Measurements from ENCODE around the gene MMP24. TPM values are rescaled to one million over a fixed set of nuclear protein-coding genes. Genes with fewer than 3 reads are reported as not detected.

MMP24 gene
- total and polyA plus RNA-seq, 2 experiments from 2014 or later, result 2.0 to 27.3 TPM

GRCh38 chr20:35291654-35292503 lies 65.4 kb downstream of the MMP24 start, which contains the start of gene FAM83C (continued):
- TF ChIP-seq ZNF462 (CRISPR knock-in tag; IDR thresholded peaks at IDR 0.05) (no peak), NANOG (IDR thresholded peaks at IDR 0.05; ENCODE audit: borderline replicate concordance) (no peak), ETS1 (IDR thresholded peaks at IDR 0.05) (no peak)
- TF ChIP-seq, protein P1, sequence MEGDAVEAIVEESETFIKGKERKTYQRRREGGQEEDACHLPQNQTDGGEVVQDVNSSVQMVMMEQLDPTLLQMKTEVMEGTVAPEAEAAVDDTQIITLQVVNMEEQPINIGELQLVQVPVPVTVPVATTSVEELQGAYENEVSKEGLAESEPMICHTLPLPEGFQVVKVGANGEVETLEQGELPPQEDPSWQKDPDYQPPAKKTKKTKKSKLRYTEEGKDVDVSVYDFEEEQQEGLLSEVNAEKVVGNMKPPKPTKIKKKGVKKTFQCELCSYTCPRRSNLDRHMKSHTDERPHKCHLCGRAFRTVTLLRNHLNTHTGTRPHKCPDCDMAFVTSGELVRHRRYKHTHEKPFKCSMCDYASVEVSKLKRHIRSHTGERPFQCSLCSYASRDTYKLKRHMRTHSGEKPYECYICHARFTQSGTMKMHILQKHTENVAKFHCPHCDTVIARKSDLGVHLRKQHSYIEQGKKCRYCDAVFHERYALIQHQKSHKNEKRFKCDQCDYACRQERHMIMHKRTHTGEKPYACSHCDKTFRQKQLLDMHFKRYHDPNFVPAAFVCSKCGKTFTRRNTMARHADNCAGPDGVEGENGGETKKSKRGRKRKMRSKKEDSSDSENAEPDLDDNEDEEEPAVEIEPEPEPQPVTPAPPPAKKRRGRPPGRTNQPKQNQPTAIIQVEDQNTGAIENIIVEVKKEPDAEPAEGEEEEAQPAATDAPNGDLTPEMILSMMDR (conservative IDR thresholded peaks at IDR 0.05; ENCODE audit: low read depth in 2 of 2), result no peak

All from GM23338 (cell line).